Transverse colon (tissue), 4 donors: Measurements from ENCODE around the gene PAWR.
"Not testable (repeated sequence)": the region's sequence is repeated elsewhere in the genome, so short reads cannot be mapped to it uniquely, and the experiment has no call there.

ENCODE experiments used
- EP300 ChIP-seq: sonication (generic); formaldehyde crosslinking; IDR thresholded peaks from one replicate; pipeline ENCODE4 v1.6.1; 2017; ENCODE audit warnings: antibody characterized with exemption, low read depth
- POLR2A ChIP-seq: fragments of 450-650 bp; IDR thresholded peaks from one replicate; pipeline ENCODE4 v1.6.1; 2016; ENCODE audit warnings: antibody characterized with exemption, mild to moderate bottlenecking, moderate library complexity
- POLR2AphosphoS5 ChIP-seq, 3 donors: sonication (generic); formaldehyde crosslinking; IDR thresholded peaks; one replicate each; pipeline ENCODE4 v1.6.1; 2016; ENCODE audit warnings: antibody characterized with exemption in 3 of 3
- TF ChIP-seq, protein P1 (sequence below), 5 experiments: fragments of 200-600 bp in 3 of 5; fragments of 450-650 bp in 2 of 5; sonication (generic) in 3 of 5; IDR thresholded peaks; 1 replicate in 2 of 5; 2 replicates in 3 of 5; pipeline ENCODE4 v1.5.1; 2016 to 2017; ENCODE audit warnings: antibody characterized with exemption in 5 of 5, inconsistent platforms in 3 of 5, mild to moderate bottlenecking in 2 of 5, moderate library complexity in 1 of 5

DNA sequence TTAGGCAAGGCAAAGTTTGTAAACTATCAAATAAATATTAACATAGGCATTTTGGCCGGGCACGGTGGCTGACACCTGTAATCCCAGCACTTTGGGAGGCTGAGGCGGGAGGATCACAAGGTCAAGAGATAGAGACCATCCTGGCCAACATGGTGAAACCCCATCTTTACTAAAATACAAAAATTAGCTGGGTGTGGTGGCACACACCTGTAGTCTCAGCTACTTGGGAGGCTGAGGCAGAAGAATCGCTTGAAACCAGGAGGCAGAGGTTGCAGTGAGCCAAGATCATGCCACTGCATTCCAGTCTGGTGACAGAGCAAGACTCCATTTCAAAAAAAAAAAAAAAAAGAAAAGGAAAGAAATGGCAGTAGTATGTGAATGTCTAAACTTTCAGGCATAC is 43.9 kb downstream of the PAWR start:
- TF ChIP-seq, protein P1, sequence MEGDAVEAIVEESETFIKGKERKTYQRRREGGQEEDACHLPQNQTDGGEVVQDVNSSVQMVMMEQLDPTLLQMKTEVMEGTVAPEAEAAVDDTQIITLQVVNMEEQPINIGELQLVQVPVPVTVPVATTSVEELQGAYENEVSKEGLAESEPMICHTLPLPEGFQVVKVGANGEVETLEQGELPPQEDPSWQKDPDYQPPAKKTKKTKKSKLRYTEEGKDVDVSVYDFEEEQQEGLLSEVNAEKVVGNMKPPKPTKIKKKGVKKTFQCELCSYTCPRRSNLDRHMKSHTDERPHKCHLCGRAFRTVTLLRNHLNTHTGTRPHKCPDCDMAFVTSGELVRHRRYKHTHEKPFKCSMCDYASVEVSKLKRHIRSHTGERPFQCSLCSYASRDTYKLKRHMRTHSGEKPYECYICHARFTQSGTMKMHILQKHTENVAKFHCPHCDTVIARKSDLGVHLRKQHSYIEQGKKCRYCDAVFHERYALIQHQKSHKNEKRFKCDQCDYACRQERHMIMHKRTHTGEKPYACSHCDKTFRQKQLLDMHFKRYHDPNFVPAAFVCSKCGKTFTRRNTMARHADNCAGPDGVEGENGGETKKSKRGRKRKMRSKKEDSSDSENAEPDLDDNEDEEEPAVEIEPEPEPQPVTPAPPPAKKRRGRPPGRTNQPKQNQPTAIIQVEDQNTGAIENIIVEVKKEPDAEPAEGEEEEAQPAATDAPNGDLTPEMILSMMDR (IDR thresholded peaks at IDR 0.05): not testable (repeated sequence)
- TF ChIP-seq EP300; POLR2A; POLR2AphosphoS5 (IDR thresholded peaks at IDR 0.05): not testable (repeated sequence)
